ENCODE measurements around the gene WFIKKN2.

The WFIKKN2 gene

DNA sequence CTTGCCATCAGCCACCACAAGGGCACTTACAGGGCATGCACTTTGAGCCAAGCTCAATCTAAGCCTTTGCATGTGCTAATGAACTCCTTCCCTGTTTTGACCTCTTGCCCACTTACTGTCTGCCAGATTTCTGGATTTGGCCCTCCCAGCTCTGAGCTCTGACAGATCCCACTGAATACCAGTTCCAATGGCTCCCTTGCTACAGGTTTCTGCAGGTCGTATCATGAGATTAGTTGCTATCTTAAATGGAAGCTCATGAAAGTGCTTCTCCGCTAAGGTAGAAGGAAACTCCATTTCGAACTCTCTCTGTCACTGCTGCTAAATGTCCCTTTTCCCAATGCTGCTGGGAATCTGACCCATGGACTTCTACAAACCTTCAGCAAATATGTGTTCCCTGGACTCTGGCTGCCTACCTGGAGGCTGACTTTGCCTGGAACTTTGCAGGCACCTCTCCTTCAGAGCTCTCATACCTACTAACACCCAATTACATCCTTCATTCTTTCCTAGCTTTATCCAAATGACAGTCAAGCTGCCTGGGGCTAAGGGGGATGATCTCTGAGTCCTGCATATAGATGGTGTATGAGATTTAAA lies 54.2 kb downstream of the WFIKKN2 start:
- peaks cover 15 to 22% of the 10 kb centered on the region in 2 donors for H3K4me1 ChIP-seq (ENCODE audit: control insufficient read depth in 2 of 2, insufficient read depth in 1 of 2, low read depth in 1 of 2, low read length in 2 of 2)
- H3K4me2 ChIP-seq (ENCODE audit: insufficient read depth, low read length, poor library complexity, severe bottlenecking) = no peak overlapping the region
- no peak overlapping the region for H3K23ac ChIP-seq (ENCODE audit: low read depth, low read length, poor library complexity)
- no peak overlapping the region for H2BK5ac ChIP-seq (ENCODE audit: low read length)
- H3K79me1 ChIP-seq (ENCODE audit: low read depth, low read length) = no peaks in the 10 kb centered on the region
- H4K91ac ChIP-seq (ENCODE audit: low read depth, low read length, poor library complexity) = no peak overlapping the region
- H3K27ac ChIP-seq (replicated peaks; ENCODE audit: low read length) = no peak overlapping the region
- no peak overlapping the region for H2BK12ac ChIP-seq (ENCODE audit: low read length)
- H2AK5ac ChIP-seq (ENCODE audit: low read depth, low read length) = no peak overlapping the region
- H2BK15ac ChIP-seq (ENCODE audit: low read length) = no peak overlapping the region
- H3K14ac ChIP-seq (ENCODE audit: low read length) = no peak overlapping the region
- no peak overlapping the region for H4K8ac ChIP-seq (ENCODE audit: low read depth, low read length)
- no peak overlapping the region for H3K4me3 ChIP-seq (ENCODE audit: low read length in 2 of 2)
- WGBS, 2 donors (ENCODE audit: extremely low coverage in 2 of 2, insufficient read length in 2 of 2, insufficient replicate concordance in 1 of 2) = no CpG with 5 or more reads among the region's 3 CpGs
- no peak overlapping the region for H3K9ac ChIP-seq (ENCODE audit: low read depth, low read length, poor library complexity)
- H3K9me3 ChIP-seq (replicated peaks in 1 of 2; ENCODE audit: control insufficient read depth in 2 of 2, insufficient read depth in 1 of 2, low read depth in 1 of 2, low read length in 2 of 2) = no peaks in the 10 kb centered on the region
- H3K36me3 ChIP-seq (replicated peaks in 1 of 2; ENCODE audit: control insufficient read depth in 2 of 2, insufficient read depth in 2 of 2, low read length in 2 of 2) = no peaks in the 10 kb centered on the region
- no peak overlapping the region for H3K18ac ChIP-seq (ENCODE audit: low read length)
- H3K27me3 ChIP-seq (ENCODE audit: control insufficient read depth in 3 of 3, insufficient read depth in 3 of 3, low read depth in 1 of 3, low read length in 3 of 3) = peaks cover 0 to 2% (median 0%) of the 10 kb centered on the region in 3 experiments
- no peak for DNase-seq (ENCODE audit: low spot score)
- no peak overlapping the region for H3K4ac ChIP-seq (ENCODE audit: low read length)
- no peak overlapping the region for H2BK120ac ChIP-seq (ENCODE audit: low read depth, low read length)
- no peak overlapping the region for H2AFZ ChIP-seq (ENCODE audit: low read length)

- H3K4me2 ChIP-seq (ENCODE audit: insufficient read depth, low read length, poor library complexity, severe bottlenecking) = no peak overlapping the region
- no peak overlapping the region for H2BK15ac ChIP-seq (ENCODE audit: low read length)
- no peak overlapping the region for H3K9ac ChIP-seq (ENCODE audit: low read depth, low read length, poor library complexity)
- no peak overlapping the region for H2AFZ ChIP-seq (ENCODE audit: low read length)
- H2BK12ac ChIP-seq (ENCODE audit: low read length) = no peak overlapping the region
- no peaks in the 10 kb centered on the region for H3K36me3 ChIP-seq (replicated peaks in 1 of 2; ENCODE audit: control insufficient read depth in 2 of 2, insufficient read depth in 2 of 2, low read length in 2 of 2)
- H4K91ac ChIP-seq (ENCODE audit: low read depth, low read length, poor library complexity) = no peak overlapping the region
- no peaks in the 10 kb centered on the region for H3K9me3 ChIP-seq (replicated peaks in 1 of 2; ENCODE audit: control insufficient read depth in 2 of 2, insufficient read depth in 1 of 2, low read depth in 1 of 2, low read length in 2 of 2)
- no peak overlapping the region for H2BK120ac ChIP-seq (ENCODE audit: low read depth, low read length)
- no peak overlapping the region for H4K8ac ChIP-seq (ENCODE audit: low read depth, low read length)
- no peak overlapping the region for H3K27ac ChIP-seq (replicated peaks; ENCODE audit: low read length)
- H3K27me3 ChIP-seq (ENCODE audit: control insufficient read depth in 3 of 3, insufficient read depth in 3 of 3, low read depth in 1 of 3, low read length in 3 of 3) = peaks cover 0 to 2% (median 0%) of the 10 kb centered on the region in 3 experiments
- H3K79me1 ChIP-seq (ENCODE audit: low read depth, low read length) = no peaks in the 10 kb centered on the region
- H3K23ac ChIP-seq (ENCODE audit: low read depth, low read length, poor library complexity) = no peak overlapping the region
- no peak overlapping the region for H3K14ac ChIP-seq (ENCODE audit: low read length)
- peaks cover 15 to 22% of the 10 kb centered on the region in 2 donors for H3K4me1 ChIP-seq (ENCODE audit: control insufficient read depth in 2 of 2, insufficient read depth in 1 of 2, low read depth in 1 of 2, low read length in 2 of 2)
- H2AK5ac ChIP-seq (ENCODE audit: low read depth, low read length) = peak overlapping the region; percentile 33
- WGBS, 2 donors (ENCODE audit: extremely low coverage in 2 of 2, insufficient read length in 2 of 2, insufficient replicate concordance in 1 of 2) = no CpG with 5 or more reads among the region's 12 CpGs
- no peak overlapping the region for H2BK5ac ChIP-seq (ENCODE audit: low read length)
- DNase-seq (ENCODE audit: low spot score) = no peak
- no peak overlapping the region for H3K4ac ChIP-seq (ENCODE audit: low read length)
- H3K18ac ChIP-seq (ENCODE audit: low read length) = no peak overlapping the region
- no peak overlapping the region for H3K4me3 ChIP-seq (ENCODE audit: low read length in 2 of 2)
Measured at GRCh38 chr17:50890675-50891516, 55.5 kb downstream of the WFIKKN2 start.

- Histone ChIP-seq H3K9ac (ENCODE audit: low read depth, low read length, poor library complexity) (no peak overlapping the region), H3K27ac (replicated peaks; ENCODE audit: low read length) (no peak overlapping the region), H3K18ac (ENCODE audit: low read length) (no peak overlapping the region), H4K8ac (ENCODE audit: low read depth, low read length) (no peak overlapping the region), H3K23ac (ENCODE audit: low read depth, low read length, poor library complexity) (no peak overlapping the region), H3K4me2 (ENCODE audit: insufficient read depth, low read length, poor library complexity, severe bottlenecking) (no peak overlapping the region), H2BK5ac (ENCODE audit: low read length) (no peak overlapping the region), H3K27me3 (ENCODE audit: control insufficient read depth in 3 of 3, insufficient read depth in 3 of 3, low read depth in 1 of 3, low read length in 3 of 3) (peaks cover 0 to 2% (median 0%) of the 10 kb centered on the region in 3 experiments), H2AK5ac (ENCODE audit: low read depth, low read length) (peak overlapping the region; percentile 33), H3K4me3 (ENCODE audit: low read length in 2 of 2) (no peak overlapping the region), H3K9me3 (replicated peaks in 1 of 2; ENCODE audit: control insufficient read depth in 2 of 2, insufficient read depth in 1 of 2, low read depth in 1 of 2, low read length in 2 of 2) (no peaks in the 10 kb centered on the region), H3K36me3 (replicated peaks in 1 of 2; ENCODE audit: control insufficient read depth in 2 of 2, insufficient read depth in 2 of 2, low read length in 2 of 2) (no peaks in the 10 kb centered on the region), H2BK15ac (ENCODE audit: low read length) (no peak overlapping the region), H2AFZ (ENCODE audit: low read length) (no peak overlapping the region), H2BK120ac (ENCODE audit: low read depth, low read length) (no peak overlapping the region), H3K4me1 (ENCODE audit: control insufficient read depth in 2 of 2, insufficient read depth in 1 of 2, low read depth in 1 of 2, low read length in 2 of 2) (peaks cover 15 to 22% of the 10 kb centered on the region in 2 donors), H3K14ac (ENCODE audit: low read length) (no peak overlapping the region), H4K91ac (ENCODE audit: low read depth, low read length, poor library complexity) (no peak overlapping the region), H3K79me1 (ENCODE audit: low read depth, low read length) (no peaks in the 10 kb centered on the region), H2BK12ac (ENCODE audit: low read length) (no peak overlapping the region), H3K4ac (ENCODE audit: low read length) (no peak overlapping the region)
- no CpG with 5 or more reads among the region's 4 CpGs for WGBS, 2 donors (ENCODE audit: extremely low coverage in 2 of 2, insufficient read length in 2 of 2, insufficient replicate concordance in 1 of 2)
- DNase-seq (ENCODE audit: low spot score) = no peak
Measured at GRCh38 chr17:50891577-50891989, 56.2 kb downstream of the WFIKKN2 start.

All from neuronal stem cell (in vitro differentiated cells).